Effector CD8-positive, alpha-beta T cell (primary cell): Measurements from ENCODE around the gene PLCZ1.
"Not testable (repeated sequence)": the region's sequence is repeated elsewhere in the genome, so short reads cannot be mapped to it uniquely, and the experiment has no call there.

Experiments
- DNase-seq: peaks from one replicate; lab custom pipeline; 2025; lab: John Stamatoyannopoulos, UW
- total RNA-seq, 4 experiments: gene quantifications; one replicate each; lab custom pipeline; 2026; lab: John Stamatoyannopoulos, UW

PLCZ1 gene, protein sequence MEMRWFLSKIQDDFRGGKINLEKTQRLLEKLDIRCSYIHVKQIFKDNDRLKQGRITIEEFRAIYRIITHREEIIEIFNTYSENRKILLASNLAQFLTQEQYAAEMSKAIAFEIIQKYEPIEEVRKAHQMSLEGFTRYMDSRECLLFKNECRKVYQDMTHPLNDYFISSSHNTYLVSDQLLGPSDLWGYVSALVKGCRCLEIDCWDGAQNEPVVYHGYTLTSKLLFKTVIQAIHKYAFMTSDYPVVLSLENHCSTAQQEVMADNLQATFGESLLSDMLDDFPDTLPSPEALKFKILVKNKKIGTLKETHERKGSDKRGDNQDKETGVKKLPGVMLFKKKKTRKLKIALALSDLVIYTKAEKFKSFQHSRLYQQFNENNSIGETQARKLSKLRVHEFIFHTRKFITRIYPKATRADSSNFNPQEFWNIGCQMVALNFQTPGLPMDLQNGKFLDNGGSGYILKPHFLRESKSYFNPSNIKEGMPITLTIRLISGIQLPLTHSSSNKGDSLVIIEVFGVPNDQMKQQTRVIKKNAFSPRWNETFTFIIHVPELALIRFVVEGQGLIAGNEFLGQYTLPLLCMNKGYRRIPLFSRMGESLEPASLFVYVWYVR
- 0 reads per million in 4 experiments for total RNA-seq

DNA sequence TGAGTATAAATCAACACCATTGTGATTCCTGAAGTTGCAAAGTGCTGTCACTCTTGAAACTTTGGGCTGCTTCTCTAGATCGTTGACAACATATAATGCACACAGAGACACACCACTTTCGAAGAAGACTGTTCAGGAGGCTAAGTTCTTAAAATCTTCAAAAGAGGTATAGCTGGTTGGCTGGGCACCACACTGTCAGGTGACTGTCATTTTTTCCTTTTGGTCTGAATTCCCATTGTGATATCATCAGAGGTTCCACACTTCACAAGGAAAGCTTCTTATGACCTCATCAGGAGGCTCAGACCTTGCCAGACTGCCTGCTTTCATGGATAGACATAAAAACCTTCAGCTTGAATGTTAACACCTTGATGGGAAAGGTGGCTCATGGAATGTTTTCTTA is at the start of gene PLCZ1, which contains the start of gene CAPZA3:
Gene PLCZ1 (minus strand): TSS at position 194 of the 400 bp plus-strand sequence. CDS start 641 bp downstream, outside the sequence.
Gene CAPZA3 (plus strand): TSS at position 301 of the 400 bp plus-strand sequence. CDS start 150 bp downstream, outside the sequence.
- no peak for DNase-seq

DNA sequence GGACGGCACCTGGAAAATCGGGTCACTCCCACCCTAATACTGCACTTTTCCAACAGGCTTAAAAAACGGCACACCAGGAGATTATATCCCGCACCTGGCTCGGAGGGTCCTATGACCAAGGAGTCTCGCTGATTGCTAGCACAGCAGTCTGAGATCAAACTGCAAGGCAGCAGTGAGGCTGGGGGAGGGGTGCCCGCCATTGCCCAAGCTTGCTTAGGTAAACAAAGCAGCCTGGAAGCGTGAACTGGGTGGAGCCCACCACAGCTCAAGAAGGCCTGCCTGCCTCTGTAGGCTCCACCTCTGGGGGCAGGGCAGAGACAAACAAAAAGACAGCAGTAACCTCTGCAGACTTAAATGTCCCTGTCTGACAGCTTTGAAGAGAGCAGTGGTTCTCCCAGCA is 47.7 kb upstream of the PLCZ1 start:
- DNase-seq: not testable (repeated sequence)

DNA sequence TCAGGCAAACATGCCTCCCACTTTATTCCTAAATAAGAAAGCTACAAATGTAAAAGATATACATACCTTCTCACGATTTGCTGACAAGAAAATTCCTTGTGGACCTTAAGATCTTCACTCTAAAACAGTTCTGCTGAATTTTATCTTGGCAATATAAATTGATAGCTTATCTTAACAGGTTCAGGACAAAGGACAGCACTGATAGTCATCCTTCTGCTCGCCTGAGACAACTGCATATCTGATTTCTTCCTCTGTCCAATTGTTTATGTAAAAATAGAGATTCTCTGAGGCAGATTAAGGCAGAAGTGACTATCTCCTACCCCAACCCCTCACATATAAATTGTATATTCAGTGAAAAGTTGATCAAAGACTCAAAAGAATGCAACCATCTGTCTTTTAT is 45.0 kb upstream of the PLCZ1 start:
- DNase-seq: no peak

DNA sequence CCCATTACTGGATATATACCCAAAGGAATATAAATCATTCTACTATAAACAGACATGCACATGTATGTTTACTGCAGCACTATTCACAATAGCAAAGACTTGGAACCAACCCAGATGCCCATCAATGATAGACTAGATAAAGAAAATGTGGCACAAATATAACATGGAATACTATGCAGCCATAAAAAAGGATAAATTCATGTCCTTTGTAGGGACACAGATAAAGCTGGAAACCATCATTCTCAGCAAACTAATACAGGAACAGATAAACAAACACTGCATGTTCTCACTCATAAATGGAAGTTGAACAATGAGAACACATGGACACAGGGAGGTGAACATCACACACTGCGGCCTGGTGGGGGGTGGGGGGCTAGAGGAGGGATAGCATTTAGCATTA is 28.7 kb upstream of the PLCZ1 start:
- DNase-seq: not testable (repeated sequence)

- DNase-seq: no peak
Observed at GRCh38 chr12:18755341-18755740, 17.5 kb upstream of the PLCZ1 start.

- no peak for DNase-seq
Observed at GRCh38 chr12:18754124-18754707, 16.4 kb upstream of the PLCZ1 start.

DNA sequence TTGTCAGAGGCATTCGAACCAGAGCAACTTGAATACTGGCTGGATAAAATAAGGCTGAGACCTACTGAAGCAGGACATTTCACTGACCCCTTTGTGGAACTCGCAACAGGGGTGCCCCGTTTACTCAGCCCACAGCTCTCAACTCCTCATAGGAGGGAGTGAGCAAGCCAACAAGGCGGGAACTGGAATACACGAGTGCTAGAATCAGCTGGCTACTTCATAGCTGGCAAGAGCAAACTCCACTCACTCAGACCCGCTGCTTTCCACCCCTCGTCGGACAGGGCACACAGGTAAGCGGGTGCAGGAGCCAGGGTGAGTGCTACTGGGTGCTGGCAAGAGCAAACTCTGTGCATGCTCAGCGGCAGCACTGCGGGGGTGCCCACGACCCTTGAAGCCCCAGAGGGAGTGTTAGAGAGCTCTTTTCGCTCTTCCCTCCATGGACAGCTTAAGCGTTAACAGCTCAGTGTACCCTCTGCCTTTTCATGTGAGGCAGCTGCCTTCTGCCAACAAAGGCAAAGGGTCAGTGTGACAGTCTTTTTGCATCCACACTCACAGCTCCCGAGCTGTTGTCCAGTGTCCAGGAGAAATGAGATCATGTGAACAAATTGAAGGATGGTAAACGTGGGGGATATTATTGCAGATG is 15.8 kb upstream of the PLCZ1 start:
- DNase-seq: no peak

GRCh38 chr12:18752947-18753346 is 15.1 kb upstream of the PLCZ1 start:
- no peak for DNase-seq

GRCh38 chr12:18752280-18752920 is 14.6 kb upstream of the PLCZ1 start:
- DNase-seq: no peak

DNA sequence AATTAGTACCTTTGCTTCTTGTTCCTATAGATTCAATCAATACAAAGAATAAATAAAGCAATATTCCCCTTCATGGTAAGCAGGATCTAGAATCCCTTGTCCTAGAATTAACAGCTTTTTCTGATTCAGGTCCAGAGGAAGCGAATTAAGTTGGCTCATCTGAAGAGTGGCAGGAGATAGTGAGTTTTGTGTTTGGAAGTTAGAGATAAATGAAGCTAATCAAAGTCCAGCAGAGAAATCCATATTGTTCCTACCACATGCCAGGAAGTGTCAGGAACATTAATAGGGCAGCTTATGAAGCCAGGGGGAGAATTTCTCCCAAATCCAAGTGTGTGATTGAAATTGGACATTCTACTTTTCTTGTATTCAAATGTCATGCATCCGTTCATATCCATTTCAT is 14.1 kb upstream of the PLCZ1 start:
- DNase-seq: no peak

- DNase-seq: no peak
Observed at GRCh38 chr12:18750085-18750484, 12.3 kb upstream of the PLCZ1 start.

- no peak for DNase-seq
Observed at GRCh38 chr12:18749386-18749957, 11.7 kb upstream of the PLCZ1 start.

- no peak for DNase-seq
Observed at GRCh38 chr12:18747895-18748294, 10.1 kb upstream of the PLCZ1 start.

DNA sequence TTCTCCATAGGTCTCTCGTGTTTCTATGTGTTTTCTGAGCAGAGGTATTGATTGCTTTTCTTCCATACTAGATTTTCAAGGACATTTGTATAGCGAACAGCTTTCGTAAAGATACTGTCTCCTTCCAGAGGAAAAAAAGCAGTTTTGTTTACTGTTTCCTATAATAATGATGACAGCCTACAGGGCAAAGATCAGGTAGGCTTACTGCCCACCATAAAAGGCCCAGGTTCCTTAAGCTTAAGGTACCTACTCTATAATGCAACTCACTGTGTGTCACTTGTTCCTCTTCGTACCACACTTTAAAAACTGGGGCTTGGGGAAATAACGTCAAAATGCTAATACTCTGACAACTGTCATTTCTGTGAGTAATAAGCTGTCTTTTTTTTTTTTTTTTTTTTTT is 6.7 kb downstream of the PLCZ1 start:
- DNase-seq: no peak

DNA sequence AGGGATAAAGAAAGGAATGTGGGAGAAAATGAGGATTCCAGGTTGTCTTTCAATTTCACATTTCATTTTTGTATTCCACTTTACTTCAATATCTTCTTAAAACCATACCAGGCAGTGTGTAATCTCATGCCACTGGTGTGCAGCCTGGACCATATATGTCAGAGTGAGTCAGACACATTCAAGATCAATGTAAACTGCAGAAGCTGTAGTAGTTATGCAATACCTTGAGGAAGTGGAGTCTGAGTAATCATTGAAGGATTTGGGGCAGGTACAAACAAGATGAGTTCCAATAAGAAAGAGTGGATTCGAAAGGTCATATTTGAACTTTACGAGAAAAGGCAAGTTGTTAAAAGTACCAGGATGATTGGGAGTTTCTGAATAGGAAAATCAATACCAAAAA is 14.1 kb downstream of the PLCZ1 start:
- DNase-seq: no peak

DNA sequence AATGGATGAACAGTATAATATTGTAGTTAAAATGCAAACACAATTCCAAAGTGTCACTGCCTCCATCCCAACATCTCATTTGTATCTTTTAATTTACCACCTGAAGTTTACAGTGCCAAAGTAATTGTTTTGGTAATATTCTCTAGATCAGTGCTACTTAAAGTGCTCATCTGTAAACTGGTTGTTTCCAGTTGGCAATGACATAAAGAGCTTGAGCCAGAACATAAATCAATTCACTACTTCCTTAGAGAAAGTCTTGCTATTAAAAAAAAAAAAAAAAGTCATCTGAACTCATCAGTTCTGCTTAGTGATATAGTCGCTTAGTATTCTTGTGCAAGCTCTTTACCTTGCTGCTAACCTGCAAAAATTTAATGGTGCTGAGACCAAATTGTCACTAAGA is 16.4 kb downstream of the PLCZ1 start:
- no peak for DNase-seq

DNA sequence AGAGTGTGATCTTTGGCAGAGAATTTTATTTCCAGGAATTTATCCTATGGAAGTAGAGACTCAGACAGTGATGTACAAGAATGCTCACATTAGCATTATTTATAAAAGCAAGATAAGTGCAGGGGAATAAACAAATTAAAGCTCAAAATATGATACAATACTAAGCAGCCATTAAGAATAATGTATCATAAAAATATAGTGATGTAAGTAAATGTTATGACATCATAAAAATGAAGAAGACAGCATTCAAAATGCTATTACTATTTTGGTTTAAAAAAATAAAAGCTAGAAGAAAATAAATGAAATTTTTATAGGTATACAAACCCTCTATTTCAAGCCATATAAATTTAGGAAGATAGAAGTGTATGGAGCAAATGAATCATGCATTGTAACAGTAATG is 17.1 kb downstream of the PLCZ1 start:
- DNase-seq: no peak

- DNase-seq: no peak
Observed at GRCh38 chr12:18719922-18720510, 17.8 kb downstream of the PLCZ1 start.

DNA sequence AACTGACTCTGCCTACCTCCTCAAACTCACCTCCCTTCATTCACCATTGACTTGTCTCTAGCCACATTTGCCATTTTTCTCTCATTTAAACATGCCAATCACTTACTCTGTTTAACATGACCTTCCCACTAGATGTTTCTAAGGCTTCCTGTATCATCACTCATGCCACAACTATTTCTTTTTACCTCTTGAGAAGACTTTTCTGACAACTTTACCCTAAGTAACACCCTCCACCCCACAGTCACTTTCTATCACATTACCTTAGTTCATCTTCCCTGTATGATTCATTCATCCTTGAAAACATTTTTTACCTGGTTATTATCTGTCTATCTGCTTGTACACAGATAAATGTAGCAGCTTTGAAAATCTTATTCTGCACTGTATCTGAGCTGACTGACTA is 19.4 kb downstream of the PLCZ1 start:
- no peak for DNase-seq

DNA sequence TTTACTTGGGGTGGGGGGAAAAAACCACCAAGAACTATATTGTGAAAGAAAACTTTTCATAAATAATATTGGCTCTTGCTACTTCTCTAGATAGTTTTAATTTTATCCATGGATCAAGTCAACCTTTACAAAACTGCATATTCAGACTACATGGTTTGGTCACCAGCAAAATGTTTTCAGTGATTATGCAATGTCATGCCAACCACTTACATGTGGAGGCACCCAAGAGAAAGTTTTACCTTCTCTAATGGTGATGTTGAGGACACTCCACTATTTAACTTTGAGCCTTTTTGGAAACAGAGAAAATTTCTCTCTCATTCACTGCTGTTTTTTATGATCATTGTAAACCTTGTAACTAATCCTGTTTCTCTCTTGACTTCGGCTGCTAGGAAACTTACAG is 21.6 kb downstream of the PLCZ1 start:
- no peak for DNase-seq

- no peak for DNase-seq
Observed at GRCh38 chr12:18706798-18707197, 31.0 kb downstream of the PLCZ1 start.
